Osteoblast (primary cell): Measurements from ENCODE around the gene MZB1. TPM values are rescaled to one million over a fixed set of nuclear protein-coding genes. Genes with fewer than 3 reads are reported as not detected.

Source experiments
- DNase-seq: peaks from one replicate; pipeline ENCODE4 v3.0.0; 2011; ENCODE audit warnings: low spot score, mixed read lengths; ENCODE audit not compliant: insufficient read length; ENCODE audit errors: missing footprints
- H2AFZ ChIP-seq: 2 replicates; pipeline ENCODE4 v1.6.0; 2011; ENCODE audit warnings: mild to moderate bottlenecking, low read length
- H3K27ac ChIP-seq: 2 replicates; pipeline ENCODE4 v1.5.1; 2011; ENCODE audit warnings: mild to moderate bottlenecking, low read depth, low read length, moderate library complexity
- H3K27me3 ChIP-seq: 2 replicates; pipeline ENCODE4 v1.6.0; 2012; ENCODE audit warnings: mild to moderate bottlenecking, control low read depth, inconsistent platforms, low read length, moderate library complexity; ENCODE audit not compliant: insufficient read depth
- H3K36me3 ChIP-seq: 2 replicates; pipeline ENCODE4 v1.5.1; 2011; ENCODE audit warnings: mild to moderate bottlenecking, low read length, control low read depth, moderate library complexity; ENCODE audit not compliant: insufficient read depth
- H3K4me1 ChIP-seq: 2 replicates; pipeline ENCODE4 v1.5.1; 2011; ENCODE audit warnings: mild to moderate bottlenecking, low read length, control low read depth, moderate library complexity; ENCODE audit not compliant: insufficient read depth
- H3K4me2 ChIP-seq: 2 replicates; pipeline ENCODE4 v1.6.0; 2011; ENCODE audit warnings: mild to moderate bottlenecking, low read length; ENCODE audit not compliant: insufficient read depth
- H3K4me3 ChIP-seq: fragments of 200-600 bp; sonication (generic); 3 replicates; pipeline ENCODE4 v1.5.1; 2012; ENCODE audit warnings: mild to moderate bottlenecking, low read length, inconsistent platforms; ENCODE audit not compliant: insufficient read depth
- H3K79me2 ChIP-seq: 2 replicates; pipeline ENCODE4 v1.6.0; 2012; ENCODE audit warnings: mild to moderate bottlenecking, low read length, control low read depth, inconsistent platforms; ENCODE audit not compliant: insufficient read depth
- H3K9me3 ChIP-seq: 2 replicates; pipeline ENCODE4 v1.5.1; 2011; ENCODE audit warnings: low read depth, low read length, control low read depth
- H4K20me1 ChIP-seq: 2 replicates; pipeline ENCODE4 v1.6.0; 2012; ENCODE audit warnings: mild to moderate bottlenecking, low read length, control low read depth; ENCODE audit not compliant: insufficient read depth
- CTCF ChIP-seq: IDR thresholded peaks from 2 replicates; pipeline ENCODE4 v1.5.1; 2011; ENCODE audit warnings: mild to moderate bottlenecking, low read depth, low read length, moderate library complexity; ENCODE audit errors: extremely low read depth
- total RNA-seq: library from RNA; depleted of rRNA; stranded (reverse); fragments of >200 nt; gene quantifications from 2 replicates; pipeline ENCODE4 v1.2.3, GENCODE V29; 2012

The MZB1 gene
- total RNA-seq, 1 donor: not detected

GRCh38 chr5:139403418-139403786 lies 13.7 kb upstream of the MZB1 start:
- Histone ChIP-seq H3K4me3 (peak overlapping the region; percentile 77), H2AFZ (peak overlapping the region; percentile 97), H3K9me3 (no peaks in the 10 kb centered on the region), H3K36me3 (no peaks in the 10 kb centered on the region), H3K4me1 (peaks cover 13% of the 10 kb centered on the region), H3K27ac (peak overlapping the region; percentile 91), H3K27me3 (no peaks in the 10 kb centered on the region), H4K20me1 (no peaks in the 10 kb centered on the region), H3K79me2 (no peaks in the 10 kb centered on the region), H3K4me2 (peak overlapping the region; percentile 98)
- TF ChIP-seq CTCF: no peak
- DNase-seq: no peak

DNA sequence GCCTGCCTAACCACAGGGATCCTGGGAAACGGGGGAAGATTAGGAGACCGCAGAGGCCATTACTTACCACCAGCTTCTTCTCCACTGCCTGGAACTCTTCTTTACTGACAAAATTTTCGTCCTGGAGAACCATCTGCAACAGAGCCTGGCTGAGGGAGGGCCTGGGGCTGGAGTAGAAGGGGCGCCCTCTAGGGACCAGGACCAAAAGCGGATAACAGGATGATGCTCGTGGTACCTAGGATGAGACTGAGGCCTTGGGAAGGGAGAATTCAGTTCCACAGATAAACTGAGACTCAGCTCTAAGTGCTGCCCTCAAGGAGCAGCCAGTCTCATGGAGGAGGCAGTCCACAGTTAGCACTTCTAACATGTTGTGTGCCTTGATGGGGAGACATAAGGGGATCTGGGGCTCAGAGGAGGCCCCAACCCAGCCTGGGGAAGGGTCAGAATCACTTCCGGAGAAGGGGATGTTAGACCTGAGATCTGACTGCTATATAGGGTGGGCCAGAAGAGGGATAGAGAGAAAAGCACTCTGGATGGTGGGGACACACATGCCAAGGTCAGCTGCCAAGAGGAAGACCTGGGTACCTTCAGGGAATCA lies 12.9 kb upstream of the MZB1 start:
- no peaks in the 10 kb centered on the region for H4K20me1 ChIP-seq
- no peak overlapping the region for H3K4me2 ChIP-seq
- no peaks in the 10 kb centered on the region for H3K9me3 ChIP-seq
- H3K79me2 ChIP-seq: no peaks in the 10 kb centered on the region
- H3K36me3 ChIP-seq: no peaks in the 10 kb centered on the region
- no peak overlapping the region for H3K27ac ChIP-seq
- H2AFZ ChIP-seq: no peak overlapping the region
- DNase-seq: no peak
- no peaks in the 10 kb centered on the region for H3K27me3 ChIP-seq
- TF ChIP-seq CTCF: peak; percentile 40
- no peak overlapping the region for H3K4me3 ChIP-seq
- peaks cover 13% of the 10 kb centered on the region for H3K4me1 ChIP-seq

- no peak overlapping the region for H3K4me3 ChIP-seq
- H3K27ac ChIP-seq: no peak overlapping the region
- H3K79me2 ChIP-seq: no peaks in the 10 kb centered on the region
- no peak for DNase-seq
- no peaks in the 10 kb centered on the region for H3K27me3 ChIP-seq
- TF ChIP-seq CTCF: no peak
- H3K4me1 ChIP-seq: peaks cover 13% of the 10 kb centered on the region
- H3K4me2 ChIP-seq: no peak overlapping the region
- no peaks in the 10 kb centered on the region for H3K9me3 ChIP-seq
- no peaks in the 10 kb centered on the region for H3K36me3 ChIP-seq
- H4K20me1 ChIP-seq: no peaks in the 10 kb centered on the region
- H2AFZ ChIP-seq: no peak overlapping the region
Observed at GRCh38 chr5:139401546-139401945, 11.8 kb upstream of the MZB1 start.

DNA sequence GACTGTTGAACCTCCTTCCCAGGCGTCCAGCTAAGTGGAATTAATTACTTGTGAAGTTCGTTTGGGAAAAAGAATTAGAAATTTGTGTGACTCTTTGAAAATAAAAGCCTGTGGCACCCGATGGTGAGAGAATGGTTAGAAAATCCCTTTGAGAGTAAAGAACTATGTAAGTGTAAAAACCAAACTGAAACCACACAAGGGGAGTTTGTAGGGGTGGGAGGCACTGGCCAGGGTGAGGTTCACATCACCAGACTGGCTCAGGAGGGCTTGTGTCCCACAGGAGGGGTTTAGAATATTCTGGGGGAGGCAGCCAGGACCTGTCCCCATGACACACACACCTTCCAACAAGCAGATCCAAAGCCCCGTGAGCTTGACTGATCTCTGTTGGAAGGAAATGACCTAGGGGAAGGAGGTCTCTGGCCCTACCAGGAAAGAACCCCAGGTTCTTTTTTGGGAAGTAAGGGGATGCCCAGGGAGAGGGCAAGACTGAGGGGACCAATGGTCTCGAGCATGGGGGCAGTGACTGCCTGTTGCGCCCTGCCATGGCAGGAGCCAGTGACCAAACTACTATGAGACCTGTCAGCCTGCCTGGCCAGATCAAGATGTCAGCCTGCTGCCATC lies 9.9 kb upstream of the MZB1 start:
- H3K27ac ChIP-seq: no peak overlapping the region
- no peak overlapping the region for H2AFZ ChIP-seq
- DNase-seq: no peak
- H3K4me1 ChIP-seq: peaks cover 13% of the 10 kb centered on the region
- no peak overlapping the region for H3K4me2 ChIP-seq
- no peaks in the 10 kb centered on the region for H3K9me3 ChIP-seq
- H3K79me2 ChIP-seq: no peaks in the 10 kb centered on the region
- H3K4me3 ChIP-seq: no peak overlapping the region
- peaks cover 4% of the 10 kb centered on the region for H4K20me1 ChIP-seq
- peaks cover 2% of the 10 kb centered on the region for H3K27me3 ChIP-seq
- H3K36me3 ChIP-seq: no peaks in the 10 kb centered on the region
- no peak for TF ChIP-seq CTCF
